ENCODE measurements around the gene SIAH2.

The SIAH2 gene

GRCh38 chr3:150703756-150704344, 59.1 kb downstream of the SIAH2 start, which contains the start of gene ERICH6:
Gene ERICH6 (minus strand): TSS chr3:150703920. CDS start chr3:150703898, 22 bp downstream.
- H3K27me3 ChIP-seq (ENCODE audit: insufficient read depth, poor library complexity, severe bottlenecking) = no peaks in the 10 kb centered on the region
- DNase-seq (ENCODE audit: low spot score) = peak; percentile 89
- no peaks in the 10 kb centered on the region for H3K36me3 ChIP-seq (ENCODE audit: low read depth)
- TF ChIP-seq CTCF (IDR thresholded peaks at IDR 0.05; ENCODE audit: poor library complexity, severe bottlenecking) = no peak
- peak; percentile 99 for ATAC-seq (ENCODE audit: low read depth)
- peaks cover 3% of the 10 kb centered on the region for H3K9me3 ChIP-seq (ENCODE audit: severe bottlenecking)
- H3K27ac ChIP-seq (ENCODE audit: poor library complexity, severe bottlenecking) = peak within 1 kb of the TSS; percentile 26
- peaks cover 2% of the 10 kb centered on the region for H3K4me1 ChIP-seq (ENCODE audit: insufficient read depth, poor library complexity, severe bottlenecking)
- H3K4me3 ChIP-seq (ENCODE audit: severe bottlenecking) = peak within 1 kb of the TSS; percentile 47

GRCh38 chr3:150703299-150703755, 59.6 kb downstream of the SIAH2 start:
- peak overlapping the region; percentile 47 for H3K4me3 ChIP-seq (ENCODE audit: severe bottlenecking)
- H3K27me3 ChIP-seq (ENCODE audit: insufficient read depth, poor library complexity, severe bottlenecking) = no peaks in the 10 kb centered on the region
- ATAC-seq (ENCODE audit: low read depth) (peak; percentile 55; the same call in 2 of the 3 replicates), DNase-seq (ENCODE audit: low spot score) (no peak)
- H3K27ac ChIP-seq (ENCODE audit: poor library complexity, severe bottlenecking) = peak overlapping the region; percentile 26
- H3K36me3 ChIP-seq (ENCODE audit: low read depth) = no peaks in the 10 kb centered on the region
- peaks cover 3% of the 10 kb centered on the region for H3K9me3 ChIP-seq (ENCODE audit: severe bottlenecking)
- H3K4me1 ChIP-seq (ENCODE audit: insufficient read depth, poor library complexity, severe bottlenecking) = peaks cover 2% of the 10 kb centered on the region
- no peak for TF ChIP-seq CTCF (IDR thresholded peaks at IDR 0.05; ENCODE audit: poor library complexity, severe bottlenecking)

GRCh38 chr3:150699068-150699639, 63.8 kb downstream of the SIAH2 start:
- H3K27me3 ChIP-seq (ENCODE audit: insufficient read depth, poor library complexity, severe bottlenecking) = no peaks in the 10 kb centered on the region
- no peak for DNase-seq (ENCODE audit: low spot score)
- peak; percentile 55 for ATAC-seq (ENCODE audit: low read depth)

GRCh38 chr3:150697646-150698045, 65.3 kb downstream of the SIAH2 start:
- H3K4me3 ChIP-seq (ENCODE audit: severe bottlenecking) = no peak overlapping the region

More at GRCh38 chr3:150699068-150699639, 63.8 kb downstream of the SIAH2 start:
- TF ChIP-seq CTCF (IDR thresholded peaks at IDR 0.05; ENCODE audit: poor library complexity, severe bottlenecking) = no peak
- H3K9me3 ChIP-seq (ENCODE audit: severe bottlenecking) = no peaks in the 10 kb centered on the region
- peaks cover 2% of the 10 kb centered on the region for H3K4me1 ChIP-seq (ENCODE audit: insufficient read depth, poor library complexity, severe bottlenecking)
- no peak overlapping the region for H3K4me3 ChIP-seq (ENCODE audit: severe bottlenecking)
- H3K36me3 ChIP-seq (ENCODE audit: low read depth) = no peaks in the 10 kb centered on the region
- no peak overlapping the region for H3K27ac ChIP-seq (ENCODE audit: poor library complexity, severe bottlenecking)

More at GRCh38 chr3:150697646-150698045, 65.3 kb downstream of the SIAH2 start:
- no peak for DNase-seq (ENCODE audit: low spot score)
- ATAC-seq (ENCODE audit: low read depth) = no peak
- no peaks in the 10 kb centered on the region for H3K27me3 ChIP-seq (ENCODE audit: insufficient read depth, poor library complexity, severe bottlenecking)
- no peaks in the 10 kb centered on the region for H3K36me3 ChIP-seq (ENCODE audit: low read depth)
- no peaks in the 10 kb centered on the region for H3K9me3 ChIP-seq (ENCODE audit: severe bottlenecking)
- TF ChIP-seq CTCF (IDR thresholded peaks at IDR 0.05; ENCODE audit: poor library complexity, severe bottlenecking) = no peak
- peaks cover 2% of the 10 kb centered on the region for H3K4me1 ChIP-seq (ENCODE audit: insufficient read depth, poor library complexity, severe bottlenecking)
- H3K27ac ChIP-seq (ENCODE audit: poor library complexity, severe bottlenecking) = no peak overlapping the region
